ENCODE data around the gene NLRP13. TPM values are rescaled to one million over a fixed set of nuclear protein-coding genes. Genes with fewer than 3 reads are reported as not detected.

Gene NLRP13
- total and polyA plus RNA-seq, 10 of the 15 experiments (the other 5 are each of a cell fraction or from before 2014, with no cell fraction given): 0.37 TPM; not detected in 9

- DNase-seq (ENCODE audit: low read depth, low spot score) (no peak), FAIRE-seq (no peak), ATAC-seq (no peak)
- Histone ChIP-seq H3K4me3 (no peak within 1 kb of the TSS), H3K79me2 (ENCODE audit: control insufficient read depth, insufficient read depth, low read length) (no peaks in the 10 kb centered on the region), H3K36me3 (ENCODE audit: control insufficient read depth in 2 of 2, insufficient read depth in 2 of 2, low read length in 1 of 2) (no peaks in the 10 kb centered on the region), H3K4me1 (ENCODE audit: control insufficient read depth, insufficient read depth, low read length) (no peaks in the 10 kb centered on the region), H3K9ac (ENCODE audit: control insufficient read depth, insufficient read depth, low read length) (no peak within 1 kb of the TSS), H2AFZ (ENCODE audit: control insufficient read depth, low read depth, low read length) (no peak within 1 kb of the TSS), H3K27me3 (replicated peaks in 1 of 2; ENCODE audit: control insufficient read depth in 2 of 2, insufficient read depth in 2 of 2, low read length in 1 of 2) (no peaks in the 10 kb centered on the region), H3K27ac (ENCODE audit: control insufficient read depth, insufficient read depth) (no peak within 1 kb of the TSS), H3K9me3 (replicated peaks; ENCODE audit: control insufficient read depth, insufficient read depth, low read length) (no peaks in the 10 kb centered on the region; the same call in 2 of the 3 replicates), H4K20me1 (ENCODE audit: control insufficient read depth, insufficient read depth) (no peaks in the 10 kb centered on the region), H3K4me2 (ENCODE audit: control insufficient read depth, insufficient read depth) (no peak within 1 kb of the TSS)
- 52% methylated on average over 8 of the region's 8 CpGs for WGBS (ENCODE audit: insufficient coverage, insufficient replicate concordance, low lambda C conversion rate, missing lambda C conversion rate)
- ChIA-PET CTCF (no interaction called here), RAD21 (ENCODE audit: unreplicated experiment) (no interaction called here), SMC1A (ENCODE audit: uncharacterized antibody, unreplicated experiment) (interaction anchor here (1.7 kb wide), 1 partner anchor 8 kb away, joined by 3 read pairs; no protein-coding TSS in a partner anchor), POLR2A (no interaction called here)
- TF ChIP-seq, protein P1, sequence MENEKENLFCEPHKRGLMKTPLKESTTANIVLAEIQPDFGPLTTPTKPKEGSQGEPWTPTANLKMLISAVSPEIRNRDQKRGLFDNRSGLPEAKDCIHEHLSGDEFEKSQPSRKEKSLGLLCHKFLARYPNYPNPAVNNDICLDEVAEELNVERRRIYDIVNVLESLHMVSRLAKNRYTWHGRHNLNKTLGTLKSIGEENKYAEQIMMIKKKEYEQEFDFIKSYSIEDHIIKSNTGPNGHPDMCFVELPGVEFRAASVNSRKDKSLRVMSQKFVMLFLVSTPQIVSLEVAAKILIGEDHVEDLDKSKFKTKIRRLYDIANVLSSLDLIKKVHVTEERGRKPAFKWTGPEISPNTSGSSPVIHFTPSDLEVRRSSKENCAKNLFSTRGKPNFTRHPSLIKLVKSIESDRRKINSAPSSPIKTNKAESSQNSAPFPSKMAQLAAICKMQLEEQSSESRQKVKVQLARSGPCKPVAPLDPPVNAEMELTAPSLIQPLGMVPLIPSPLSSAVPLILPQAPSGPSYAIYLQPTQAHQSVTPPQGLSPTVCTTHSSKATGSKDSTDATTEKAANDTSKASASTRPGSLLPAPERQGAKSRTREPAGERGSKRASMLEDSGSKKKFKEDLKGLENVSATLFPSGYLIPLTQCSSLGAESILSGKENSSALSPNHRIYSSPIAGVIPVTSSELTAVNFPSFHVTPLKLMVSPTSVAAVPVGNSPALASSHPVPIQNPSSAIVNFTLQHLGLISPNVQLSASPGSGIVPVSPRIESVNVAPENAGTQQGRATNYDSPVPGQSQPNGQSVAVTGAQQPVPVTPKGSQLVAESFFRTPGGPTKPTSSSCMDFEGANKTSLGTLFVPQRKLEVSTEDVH (IDR thresholded peaks at IDR 0.05; ENCODE audit: low read depth, partially characterized antibody): no peak
- TF ChIP-seq IKZF2 (IDR thresholded peaks at IDR 0.05): no peak
- TF ChIP-seq NR2C1 (IDR thresholded peaks at IDR 0.05): no peak
- no peak for TF ChIP-seq EZH2 (IDR thresholded peaks at IDR 0.05; ENCODE audit: borderline replicate concordance, control insufficient read depth, low read depth, low read length)
- no peak for TF ChIP-seq ESRRA (IDR thresholded peaks at IDR 0.05; ENCODE audit: low read length)
- TF ChIP-seq ATF7 (IDR thresholded peaks at IDR 0.05; ENCODE audit: low read depth): no peak
- TF ChIP-seq, protein P2, sequence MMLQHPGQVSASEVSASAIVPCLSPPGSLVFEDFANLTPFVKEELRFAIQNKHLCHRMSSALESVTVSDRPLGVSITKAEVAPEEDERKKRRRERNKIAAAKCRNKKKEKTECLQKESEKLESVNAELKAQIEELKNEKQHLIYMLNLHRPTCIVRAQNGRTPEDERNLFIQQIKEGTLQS (IDR thresholded peaks at IDR 0.05; ENCODE audit: borderline replicate concordance, extremely low read depth, low read depth, low read length): no peak
- TF ChIP-seq ZNF207 (IDR thresholded peaks at IDR 0.05; ENCODE audit: borderline replicate concordance): no peak
- TF ChIP-seq RBBP5 (conservative IDR thresholded peaks at IDR 0.05): no peak
- TF ChIP-seq SMAD5 (IDR thresholded peaks at IDR 0.05; ENCODE audit: low read depth): no peak
- no peak for TF ChIP-seq ZNF274 (IDR thresholded peaks at IDR 0.05; ENCODE audit: insufficient read depth, insufficient read length)
- TF ChIP-seq ZNF687 (IDR thresholded peaks at IDR 0.05): no peak
- TF ChIP-seq RCOR1 (conservative IDR thresholded peaks at IDR 0.05; ENCODE audit: low read depth, low read length): no peak
- no peak for TF ChIP-seq SIX5 (IDR thresholded peaks at IDR 0.05; ENCODE audit: low read depth, low read length, severe bottlenecking)
- no TSS peak for BruUV-seq (replicated peaks)
- in situ Hi-C loops (cut with MboI) (no loop called here), intact Hi-C loops (cut with micrococcal nuclease; ENCODE audit: unreplicated experiment) (no loop called here)
Measured at GRCh38 chr19:55947532-55947931, 15.4 kb upstream of the NLRP13 start, which contains the start of gene NLRP8. TSS of gene NLRP8 (plus strand) at chr19:55947832.
